DND-41 (cell line): ENCODE data around the gene TST.

Source experiments
- CTCF ChIP-seq: IDR thresholded peaks from 2 replicates; pipeline ENCODE4 v1.5.1; 2012; ENCODE audit warnings: borderline replicate concordance, low read length, moderate library complexity, mild to moderate bottlenecking; ENCODE audit not compliant: poor library complexity, severe bottlenecking; ENCODE audit errors: extremely low read depth
- EZH2 ChIP-seq: IDR thresholded peaks from 3 replicates; pipeline ENCODE4 v1.6.1; 2012; ENCODE audit warnings: borderline replicate concordance, low read depth, mild to moderate bottlenecking, moderate library complexity, low read length, inconsistent platforms; ENCODE audit not compliant: severe bottlenecking

- TF ChIP-seq CTCF (no peak), EZH2 (no peak)
These were observed 997 bp downstream of the TST start for GRCh38 chr22:37018086-37018814.
